Measurements from ENCODE around the gene KRABD2.

The KRABD2 gene

DNA sequence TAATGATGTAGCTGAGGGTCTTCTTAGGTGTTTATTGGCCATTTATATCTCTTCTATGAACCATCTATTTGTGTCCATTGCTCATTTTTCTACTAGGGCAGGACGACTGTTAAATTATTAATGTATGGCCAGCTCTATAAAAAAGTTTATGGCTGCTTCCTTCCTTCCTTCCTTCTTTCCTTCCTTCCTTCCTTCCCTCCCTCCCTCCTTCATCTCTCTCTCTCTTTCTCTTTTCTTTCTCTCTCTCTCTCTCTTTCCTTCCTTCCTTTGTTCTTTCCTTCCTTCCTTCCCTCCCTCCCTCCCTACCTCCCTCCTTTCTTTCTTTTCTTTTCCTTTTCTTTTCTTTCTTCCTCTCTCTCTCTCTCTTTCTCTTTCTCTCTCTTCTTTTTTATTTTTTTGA lies 42.0 kb upstream of the KRABD2 start:
- no peaks in the 10 kb centered on the region for H3K36me3 ChIP-seq
- intact Hi-C loops (cut with DNase I): no loop called here
- no peak for DNase-seq
- no peak overlapping the region for H3K27ac ChIP-seq
- no peak overlapping the region for H3K4me3 ChIP-seq
- TF ChIP-seq, protein P1, sequence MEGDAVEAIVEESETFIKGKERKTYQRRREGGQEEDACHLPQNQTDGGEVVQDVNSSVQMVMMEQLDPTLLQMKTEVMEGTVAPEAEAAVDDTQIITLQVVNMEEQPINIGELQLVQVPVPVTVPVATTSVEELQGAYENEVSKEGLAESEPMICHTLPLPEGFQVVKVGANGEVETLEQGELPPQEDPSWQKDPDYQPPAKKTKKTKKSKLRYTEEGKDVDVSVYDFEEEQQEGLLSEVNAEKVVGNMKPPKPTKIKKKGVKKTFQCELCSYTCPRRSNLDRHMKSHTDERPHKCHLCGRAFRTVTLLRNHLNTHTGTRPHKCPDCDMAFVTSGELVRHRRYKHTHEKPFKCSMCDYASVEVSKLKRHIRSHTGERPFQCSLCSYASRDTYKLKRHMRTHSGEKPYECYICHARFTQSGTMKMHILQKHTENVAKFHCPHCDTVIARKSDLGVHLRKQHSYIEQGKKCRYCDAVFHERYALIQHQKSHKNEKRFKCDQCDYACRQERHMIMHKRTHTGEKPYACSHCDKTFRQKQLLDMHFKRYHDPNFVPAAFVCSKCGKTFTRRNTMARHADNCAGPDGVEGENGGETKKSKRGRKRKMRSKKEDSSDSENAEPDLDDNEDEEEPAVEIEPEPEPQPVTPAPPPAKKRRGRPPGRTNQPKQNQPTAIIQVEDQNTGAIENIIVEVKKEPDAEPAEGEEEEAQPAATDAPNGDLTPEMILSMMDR (IDR thresholded peaks at IDR 0.05): no peak
- no peak for TF ChIP-seq POLR2A (IDR thresholded peaks at IDR 0.05)
- TF ChIP-seq EP300 (IDR thresholded peaks at IDR 0.05): no peak
- no peak for TF ChIP-seq POLR2AphosphoS5 (IDR thresholded peaks at IDR 0.05)
- H3K9me3 ChIP-seq: no peaks in the 10 kb centered on the region
- peaks cover 0 to 3% (median 0%) of the 10 kb centered on the region in 3 donors for H3K27me3 ChIP-seq
- no peaks in the 10 kb centered on the region for H3K4me1 ChIP-seq
- 36 to 58% methylated on average over 1 of the region's 1 CpG for WGBS, 2 donors

DNA sequence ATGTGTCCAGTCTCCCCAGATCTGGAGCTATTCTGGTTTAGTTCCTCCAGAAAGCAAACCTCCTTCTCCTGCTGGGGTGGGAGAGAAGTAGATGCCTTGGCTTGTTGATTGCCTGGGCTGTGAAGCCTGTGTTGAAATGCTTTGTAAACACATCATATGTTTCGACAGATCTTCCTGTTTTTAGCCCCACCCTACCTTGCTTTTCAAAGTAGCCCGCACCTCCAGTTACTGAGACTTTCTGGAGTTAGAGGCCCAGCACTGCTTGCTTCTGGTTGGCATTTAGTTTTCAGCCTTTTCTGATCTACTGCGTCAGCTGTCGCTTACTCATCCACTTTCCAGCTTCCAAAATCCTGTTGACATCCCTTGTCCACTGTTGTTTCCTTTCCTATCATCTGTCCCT lies 41.3 kb upstream of the KRABD2 start:
- Histone ChIP-seq H3K9me3 (no peaks in the 10 kb centered on the region), H3K27ac (no peak overlapping the region), H3K4me3 (no peak overlapping the region), H3K4me1 (no peaks in the 10 kb centered on the region), H3K27me3 (peaks cover 0 to 3% (median 0%) of the 10 kb centered on the region in 3 donors), H3K36me3 (no peaks in the 10 kb centered on the region)
- intact Hi-C loops (cut with DNase I): no loop called here
- WGBS, 2 donors: 81 to 82% methylated on average over 4 of the region's 4 CpGs
- DNase-seq: no peak
- TF ChIP-seq POLR2AphosphoS5 (IDR thresholded peaks at IDR 0.05): no peak
- no peak for TF ChIP-seq EP300 (IDR thresholded peaks at IDR 0.05)
- TF ChIP-seq, protein P1 (IDR thresholded peaks at IDR 0.05): no peak
- TF ChIP-seq POLR2A (IDR thresholded peaks at IDR 0.05): no peak

DNA sequence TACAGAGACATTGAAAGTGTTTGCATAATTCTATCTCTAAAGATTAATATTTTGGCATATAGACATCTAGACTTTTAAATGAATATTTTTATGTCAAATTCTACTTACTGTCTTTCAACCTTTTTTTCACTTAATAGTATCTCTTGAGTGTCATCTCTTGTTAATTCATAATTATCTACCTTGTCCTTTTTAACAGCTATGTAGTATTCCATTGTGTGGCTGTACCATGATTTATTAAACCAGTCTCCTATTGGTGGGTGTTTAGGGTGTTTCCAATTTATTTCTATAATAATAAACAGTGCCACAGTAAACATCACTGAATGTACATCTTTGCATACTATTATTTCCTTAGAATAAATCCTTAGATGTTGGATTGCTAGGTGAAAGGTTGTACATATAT lies 37.4 kb upstream of the KRABD2 start:
- no peak for TF ChIP-seq EP300 (IDR thresholded peaks at IDR 0.05)
- TF ChIP-seq POLR2AphosphoS5 (IDR thresholded peaks at IDR 0.05): no peak
- no peak for TF ChIP-seq POLR2A (IDR thresholded peaks at IDR 0.05)
- TF ChIP-seq, protein P1 (IDR thresholded peaks at IDR 0.05): no peak
- DNase-seq: no peak
- H3K27me3 ChIP-seq: peaks cover 0 to 3% (median 0%) of the 10 kb centered on the region in 3 donors
- H3K4me3 ChIP-seq: no peak overlapping the region
- no peaks in the 10 kb centered on the region for H3K36me3 ChIP-seq
- H3K4me1 ChIP-seq: peaks cover 0 to 8% (median 0%) of the 10 kb centered on the region in 4 donors
- no peaks in the 10 kb centered on the region for H3K9me3 ChIP-seq
- no peak overlapping the region for H3K27ac ChIP-seq
- intact Hi-C loops (cut with DNase I): no loop called here

DNA sequence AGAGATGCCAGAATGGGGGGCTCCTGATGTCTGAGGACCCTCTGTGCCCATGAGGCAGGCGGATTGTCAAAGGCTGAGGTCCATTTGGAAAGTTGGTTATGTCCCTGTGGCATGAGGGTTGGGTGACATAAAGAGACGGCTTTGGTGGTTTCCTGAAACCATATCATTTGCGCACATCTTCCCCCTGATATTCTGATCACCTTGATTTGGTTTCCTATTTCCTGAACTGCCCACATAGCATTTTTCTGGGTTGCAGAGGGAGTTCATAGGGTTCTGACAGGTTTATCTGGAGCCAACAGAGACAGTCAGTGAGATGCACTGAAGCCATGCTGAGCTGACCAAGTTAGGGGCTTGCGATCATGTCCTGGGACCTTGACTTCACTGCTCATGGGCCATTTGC lies 36.8 kb upstream of the KRABD2 start:
- Histone ChIP-seq H3K27ac (no peak overlapping the region), H3K4me3 (no peak overlapping the region), H3K27me3 (peaks cover 0 to 3% (median 0%) of the 10 kb centered on the region in 3 donors), H3K36me3 (no peaks in the 10 kb centered on the region), H3K9me3 (no peaks in the 10 kb centered on the region), H3K4me1 (peaks cover 0 to 8% (median 0%) of the 10 kb centered on the region in 4 donors)
- WGBS, 2 donors: 57 to 81% methylated on average over 4 of the region's 4 CpGs
- TF ChIP-seq POLR2A (IDR thresholded peaks at IDR 0.05) (no peak), EP300 (IDR thresholded peaks at IDR 0.05) (no peak), POLR2AphosphoS5 (IDR thresholded peaks at IDR 0.05) (no peak)
- TF ChIP-seq, protein P1 (IDR thresholded peaks at IDR 0.05): no peak
- no peak for DNase-seq
- intact Hi-C loops (cut with DNase I): no loop called here

DNA sequence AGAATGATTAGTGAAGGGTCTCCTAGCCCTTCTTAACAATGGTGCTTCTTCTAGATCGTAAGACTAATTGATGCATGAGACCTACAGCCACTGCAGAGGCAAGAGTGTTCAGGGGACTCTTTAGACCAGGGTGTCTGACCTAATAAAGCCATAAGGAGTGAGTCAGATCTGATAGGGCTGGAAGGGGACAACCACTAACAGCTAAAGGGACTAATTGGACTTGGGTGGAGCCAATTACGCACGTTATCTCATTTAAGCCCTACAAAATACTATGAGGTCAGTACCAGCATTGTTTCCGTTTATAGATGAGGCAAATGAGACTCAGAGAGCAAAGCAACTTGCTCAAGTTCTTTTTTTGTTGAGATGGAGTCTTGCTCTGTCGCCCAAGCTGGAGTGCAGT lies 35.6 kb upstream of the KRABD2 start:
- Histone ChIP-seq H3K4me3 (no peak overlapping the region), H3K4me1 (peaks cover 0 to 8% (median 0%) of the 10 kb centered on the region in 4 donors), H3K9me3 (no peaks in the 10 kb centered on the region), H3K27ac (no peak overlapping the region), H3K36me3 (no peaks in the 10 kb centered on the region), H3K27me3 (peaks cover 0 to 3% (median 0%) of the 10 kb centered on the region in 3 donors)
- DNase-seq: no peak
- WGBS, 2 donors: 66 to 73% methylated on average over 5 of the region's 5 CpGs
- no peak for TF ChIP-seq POLR2A (IDR thresholded peaks at IDR 0.05)
- TF ChIP-seq, protein P1 (IDR thresholded peaks at IDR 0.05): no peak
- TF ChIP-seq EP300 (IDR thresholded peaks at IDR 0.05): no peak
- no peak for TF ChIP-seq POLR2AphosphoS5 (IDR thresholded peaks at IDR 0.05)
- intact Hi-C loops (cut with DNase I): no loop called here
